Measurements from ENCODE around the gene FOXL2NB.
"Not testable (repeated sequence)": the region's sequence is repeated elsewhere in the genome, so short reads cannot be mapped to it uniquely, and the experiment has no call there.

Gene FOXL2NB

GRCh38 chr3:138914870-138915502, 32.0 kb upstream of the FOXL2NB start:
- no peaks in the 10 kb centered on the region; the same call in 1 of the 2 replicates for H3K4me1 ChIP-seq (ENCODE audit: insufficient read depth, low read length)
- no peak overlapping the region for H3K27ac ChIP-seq (ENCODE audit: low read length)
- H3K27me3 ChIP-seq (ENCODE audit: insufficient read depth, low read length) = peaks cover 12% of the 10 kb centered on the region; the same call in 1 of the 2 replicates
- H3K9me3 ChIP-seq (ENCODE audit: insufficient read depth, low read depth, low read length) = no peaks in the 10 kb centered on the region
- H3K36me3 ChIP-seq (ENCODE audit: insufficient read depth, low read depth, low read length) = no peaks in the 10 kb centered on the region
- peak overlapping the region; percentile 84 for H3K4me3 ChIP-seq (ENCODE audit: low read length)
- H3K9ac ChIP-seq (ENCODE audit: low read depth, low read length) = peak overlapping the region; percentile 50; the same call in 1 of the 2 replicates

GRCh38 chr3:138915503-138916498, 31.2 kb upstream of the FOXL2NB start:
- no peak overlapping the region for H3K27ac ChIP-seq (ENCODE audit: low read length)
- H3K4me1 ChIP-seq (ENCODE audit: insufficient read depth, low read length) = no peaks in the 10 kb centered on the region; the same call in 1 of the 2 replicates
- H3K27me3 ChIP-seq (ENCODE audit: insufficient read depth, low read length) = peaks cover 12% of the 10 kb centered on the region; the same call in 1 of the 2 replicates
- no peaks in the 10 kb centered on the region for H3K36me3 ChIP-seq (ENCODE audit: insufficient read depth, low read depth, low read length)
- peak overlapping the region; percentile 80 for H3K9ac ChIP-seq (ENCODE audit: low read depth, low read length)
- H3K4me3 ChIP-seq (ENCODE audit: low read length) = peak overlapping the region; percentile 84
- H3K9me3 ChIP-seq (ENCODE audit: insufficient read depth, low read depth, low read length) = no peaks in the 10 kb centered on the region

GRCh38 chr3:138916824-138917223, 30.2 kb upstream of the FOXL2NB start:
- Histone ChIP-seq H3K27me3 (ENCODE audit: insufficient read depth, low read length) (peaks cover 12% of the 10 kb centered on the region; the same call in 1 of the 2 replicates), H3K27ac (ENCODE audit: low read length) (no peak overlapping the region), H3K36me3 (ENCODE audit: insufficient read depth, low read depth, low read length) (no peaks in the 10 kb centered on the region), H3K9ac (ENCODE audit: low read depth, low read length) (no peak overlapping the region), H3K4me1 (ENCODE audit: insufficient read depth, low read length) (no peaks in the 10 kb centered on the region; the same call in 1 of the 2 replicates), H3K4me3 (ENCODE audit: low read length) (no peak overlapping the region), H3K9me3 (ENCODE audit: insufficient read depth, low read depth, low read length) (no peaks in the 10 kb centered on the region)

- H3K27me3 ChIP-seq (ENCODE audit: insufficient read depth, low read length) = peaks cover 15% of the 10 kb centered on the region
- H3K9me3 ChIP-seq (ENCODE audit: insufficient read depth, low read depth, low read length) = no peaks in the 10 kb centered on the region
- no peaks in the 10 kb centered on the region for H3K36me3 ChIP-seq (ENCODE audit: insufficient read depth, low read depth, low read length)
- H3K4me1 ChIP-seq (ENCODE audit: insufficient read depth, low read length) = no peaks in the 10 kb centered on the region; the same call in 1 of the 2 replicates
- no peak overlapping the region for H3K27ac ChIP-seq (ENCODE audit: low read length)
- no peak overlapping the region for H3K4me3 ChIP-seq (ENCODE audit: low read length)
- no peak overlapping the region for H3K9ac ChIP-seq (ENCODE audit: low read depth, low read length)
These were observed 27.7 kb upstream of the FOXL2NB start for GRCh38 chr3:138919325-138919724.

- H3K27ac ChIP-seq (ENCODE audit: low read length) = no peak overlapping the region
- no peaks in the 10 kb centered on the region for H3K9me3 ChIP-seq (ENCODE audit: insufficient read depth, low read depth, low read length)
- no peaks in the 10 kb centered on the region for H3K4me1 ChIP-seq (ENCODE audit: insufficient read depth, low read length)
- H3K36me3 ChIP-seq (ENCODE audit: insufficient read depth, low read depth, low read length) = no peaks in the 10 kb centered on the region
- H3K4me3 ChIP-seq (ENCODE audit: low read length) = no peak overlapping the region
- no peak overlapping the region for H3K9ac ChIP-seq (ENCODE audit: low read depth, low read length)
- H3K27me3 ChIP-seq (ENCODE audit: insufficient read depth, low read length) = peaks cover 6% of the 10 kb centered on the region
These were observed 25.4 kb upstream of the FOXL2NB start for GRCh38 chr3:138921316-138922292.

- not testable (repeated sequence) for H3K27ac ChIP-seq (ENCODE audit: low read length); H3K36me3 ChIP-seq (ENCODE audit: insufficient read depth, low read depth, low read length); H3K4me1 ChIP-seq (ENCODE audit: insufficient read depth, low read length); H3K9me3 ChIP-seq (ENCODE audit: insufficient read depth, low read depth, low read length); H3K4me3 ChIP-seq (ENCODE audit: low read length); H3K9ac ChIP-seq (ENCODE audit: low read depth, low read length); H3K27me3 ChIP-seq (ENCODE audit: insufficient read depth, low read length)
These were observed 24.6 kb upstream of the FOXL2NB start for GRCh38 chr3:138922400-138922799.

GRCh38 chr3:138923531-138923994, 23.5 kb upstream of the FOXL2NB start:
- Histone ChIP-seq H3K27me3 (ENCODE audit: insufficient read depth, low read length) (peaks cover 3% of the 10 kb centered on the region; the same call in 1 of the 2 replicates), H3K9ac (ENCODE audit: low read depth, low read length) (no peak overlapping the region), H3K36me3 (ENCODE audit: insufficient read depth, low read depth, low read length) (no peaks in the 10 kb centered on the region), H3K4me1 (ENCODE audit: insufficient read depth, low read length) (no peaks in the 10 kb centered on the region), H3K4me3 (ENCODE audit: low read length) (no peak overlapping the region), H3K9me3 (ENCODE audit: insufficient read depth, low read depth, low read length) (no peaks in the 10 kb centered on the region), H3K27ac (ENCODE audit: low read length) (no peak overlapping the region)

GRCh38 chr3:138928727-138929372, 18.2 kb upstream of the FOXL2NB start:
- Histone ChIP-seq H3K9me3 (ENCODE audit: insufficient read depth, low read depth, low read length) (no peaks in the 10 kb centered on the region), H3K27ac (ENCODE audit: low read length) (no peak overlapping the region), H3K4me1 (ENCODE audit: insufficient read depth, low read length) (peaks cover 9% of the 10 kb centered on the region; the same call in 1 of the 2 replicates), H3K4me3 (ENCODE audit: low read length) (no peak overlapping the region), H3K36me3 (ENCODE audit: insufficient read depth, low read depth, low read length) (no peaks in the 10 kb centered on the region), H3K27me3 (ENCODE audit: insufficient read depth, low read length) (peaks cover 4% of the 10 kb centered on the region), H3K9ac (ENCODE audit: low read depth, low read length) (no peak overlapping the region)

- H3K9me3 ChIP-seq (ENCODE audit: insufficient read depth, low read depth, low read length) = no peaks in the 10 kb centered on the region; the same call in 1 of the 2 replicates
- H3K27me3 ChIP-seq (ENCODE audit: insufficient read depth, low read length) = peaks cover 48% of the 10 kb centered on the region
- no peak overlapping the region for H3K9ac ChIP-seq (ENCODE audit: low read depth, low read length)
- no peak overlapping the region for H3K4me3 ChIP-seq (ENCODE audit: low read length)
- peaks cover 12% of the 10 kb centered on the region; the same call in 1 of the 2 replicates for H3K4me1 ChIP-seq (ENCODE audit: insufficient read depth, low read length)
- no peak overlapping the region for H3K27ac ChIP-seq (ENCODE audit: low read length)
- H3K36me3 ChIP-seq (ENCODE audit: insufficient read depth, low read depth, low read length) = no peaks in the 10 kb centered on the region
These were observed 13.8 kb upstream of the FOXL2NB start for GRCh38 chr3:138933068-138933668.

- Histone ChIP-seq H3K27ac (ENCODE audit: low read length) (no peak overlapping the region), H3K27me3 (ENCODE audit: insufficient read depth, low read length) (peaks cover 57% of the 10 kb centered on the region), H3K9ac (ENCODE audit: low read depth, low read length) (no peak overlapping the region), H3K9me3 (ENCODE audit: insufficient read depth, low read depth, low read length) (no peaks in the 10 kb centered on the region; the same call in 1 of the 2 replicates), H3K4me1 (ENCODE audit: insufficient read depth, low read length) (peaks cover 12% of the 10 kb centered on the region; the same call in 1 of the 2 replicates), H3K4me3 (ENCODE audit: low read length) (no peak overlapping the region), H3K36me3 (ENCODE audit: insufficient read depth, low read depth, low read length) (no peaks in the 10 kb centered on the region)
These were observed 12.9 kb upstream of the FOXL2NB start for GRCh38 chr3:138933981-138934691.

All from iPS-20b (cell line).